GM12865 (cell line): ENCODE data around the gene EPHA4.

Experiments
- DNase-seq: peaks from one replicate; pipeline ENCODE4 v3.0.0; 2010; ENCODE audit warnings: low read depth
- H3K4me3 ChIP-seq: 2 replicates; pipeline ENCODE4 v1.5.1; 2011; ENCODE audit warnings: mild to moderate bottlenecking, low read depth, low read length, control low read depth
- TF ChIP-seq, protein P1 (sequence below): IDR thresholded peaks from 2 replicates; pipeline ENCODE4 v1.5.1; 2011; ENCODE audit warnings: low read length, control low read depth, low read depth, inconsistent platforms; ENCODE audit not compliant: insufficient read depth; ENCODE audit errors: missing control alignments

The EPHA4 gene

DNA sequence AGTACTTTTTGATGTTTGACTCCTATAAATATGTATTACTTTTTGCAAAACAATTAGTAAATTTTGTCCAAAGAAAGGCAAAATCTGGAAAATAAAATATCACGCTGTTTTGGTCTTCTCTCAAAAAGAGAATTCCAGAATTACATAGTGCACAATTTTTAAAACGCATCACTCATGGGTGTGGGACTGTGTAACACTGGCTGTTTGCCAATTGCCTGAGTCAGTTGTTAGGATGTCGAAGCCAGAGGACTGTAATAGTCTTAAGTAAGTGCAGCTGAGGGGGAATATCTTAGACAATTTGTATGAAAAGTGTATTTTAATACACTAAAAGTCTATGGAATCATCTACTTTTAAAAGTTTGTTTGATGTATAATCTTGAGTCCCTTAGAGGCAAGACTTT lies 24.1 kb upstream of the EPHA4 start:
- H3K4me3 ChIP-seq, result no peak overlapping the region
- no peak for DNase-seq
- TF ChIP-seq, protein P1, sequence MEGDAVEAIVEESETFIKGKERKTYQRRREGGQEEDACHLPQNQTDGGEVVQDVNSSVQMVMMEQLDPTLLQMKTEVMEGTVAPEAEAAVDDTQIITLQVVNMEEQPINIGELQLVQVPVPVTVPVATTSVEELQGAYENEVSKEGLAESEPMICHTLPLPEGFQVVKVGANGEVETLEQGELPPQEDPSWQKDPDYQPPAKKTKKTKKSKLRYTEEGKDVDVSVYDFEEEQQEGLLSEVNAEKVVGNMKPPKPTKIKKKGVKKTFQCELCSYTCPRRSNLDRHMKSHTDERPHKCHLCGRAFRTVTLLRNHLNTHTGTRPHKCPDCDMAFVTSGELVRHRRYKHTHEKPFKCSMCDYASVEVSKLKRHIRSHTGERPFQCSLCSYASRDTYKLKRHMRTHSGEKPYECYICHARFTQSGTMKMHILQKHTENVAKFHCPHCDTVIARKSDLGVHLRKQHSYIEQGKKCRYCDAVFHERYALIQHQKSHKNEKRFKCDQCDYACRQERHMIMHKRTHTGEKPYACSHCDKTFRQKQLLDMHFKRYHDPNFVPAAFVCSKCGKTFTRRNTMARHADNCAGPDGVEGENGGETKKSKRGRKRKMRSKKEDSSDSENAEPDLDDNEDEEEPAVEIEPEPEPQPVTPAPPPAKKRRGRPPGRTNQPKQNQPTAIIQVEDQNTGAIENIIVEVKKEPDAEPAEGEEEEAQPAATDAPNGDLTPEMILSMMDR, result no peak

DNA sequence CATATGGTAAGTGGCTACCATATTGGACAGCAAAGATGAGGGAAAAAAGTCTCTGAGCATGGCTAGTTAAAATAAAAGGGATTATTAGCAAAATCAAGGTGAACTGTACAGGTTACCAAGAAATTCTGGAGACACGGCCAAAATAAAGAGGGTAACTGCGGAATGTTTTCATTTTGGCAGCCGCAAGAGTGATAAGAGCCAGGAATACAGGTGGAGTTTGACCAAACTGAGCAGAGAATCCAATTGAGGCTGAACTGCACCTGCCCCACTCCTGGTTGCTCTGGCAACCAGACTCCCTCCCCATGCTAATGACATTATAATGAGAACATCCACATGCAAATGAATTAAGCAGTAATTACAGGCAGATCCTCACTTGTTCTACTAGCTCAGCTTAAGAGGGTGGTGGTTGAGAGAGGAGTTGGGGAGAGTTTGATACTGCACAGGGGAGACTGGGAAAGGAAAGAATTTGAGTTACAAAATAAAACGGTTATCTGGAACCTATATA lies 18.8 kb upstream of the EPHA4 start:
- no peak overlapping the region for H3K4me3 ChIP-seq
- TF ChIP-seq, protein P1, result no peak
- DNase-seq, result no peak

DNA sequence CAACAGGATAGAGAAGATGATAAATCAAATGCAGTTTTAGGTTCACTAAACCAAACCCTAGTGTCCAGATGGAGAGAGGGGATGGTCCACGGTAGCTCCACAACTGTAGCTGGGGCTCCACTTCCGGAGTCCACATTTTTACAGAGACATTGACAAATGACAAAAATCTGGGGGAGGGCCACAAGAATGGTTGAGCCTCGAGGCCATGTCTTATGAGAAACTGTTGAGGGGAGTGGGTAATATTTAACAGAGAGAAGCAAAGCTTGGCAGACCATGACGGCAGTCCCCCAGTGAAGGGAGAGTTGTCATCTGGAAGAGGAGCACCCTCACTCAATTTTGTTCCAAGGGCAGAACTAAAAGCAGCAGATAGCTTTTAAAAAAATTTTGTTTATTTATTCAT lies 17.6 kb upstream of the EPHA4 start:
- DNase-seq, result no peak
- no peak overlapping the region for H3K4me3 ChIP-seq
- TF ChIP-seq, protein P1, result no peak

GRCh38 chr2:221588306-221588985 lies 16.3 kb upstream of the EPHA4 start:
- TF ChIP-seq, protein P1, result no peak
- H3K4me3 ChIP-seq, result no peak overlapping the region
- no peak for DNase-seq

DNA sequence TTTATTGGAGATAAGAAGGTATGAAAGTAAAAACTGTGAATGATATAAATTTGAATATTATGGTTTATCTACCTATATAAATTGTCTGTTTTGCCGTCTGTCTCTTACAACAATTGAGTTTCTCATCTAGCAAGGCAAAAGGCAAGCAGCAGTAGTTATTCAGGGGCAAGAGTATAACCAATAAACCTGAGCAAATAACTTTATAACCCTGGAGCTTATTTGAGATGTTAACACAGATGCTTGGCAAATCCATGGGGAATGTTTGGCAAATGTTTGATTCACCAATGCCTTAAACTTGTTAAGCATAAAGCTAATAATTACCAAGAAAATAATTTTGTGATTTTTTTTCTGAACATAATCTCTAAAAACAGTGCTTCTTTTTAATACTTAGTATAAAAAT lies 9.9 kb upstream of the EPHA4 start:
- TF ChIP-seq, protein P1, result no peak
- DNase-seq, result no peak
- H3K4me3 ChIP-seq, result no peak overlapping the region

DNA sequence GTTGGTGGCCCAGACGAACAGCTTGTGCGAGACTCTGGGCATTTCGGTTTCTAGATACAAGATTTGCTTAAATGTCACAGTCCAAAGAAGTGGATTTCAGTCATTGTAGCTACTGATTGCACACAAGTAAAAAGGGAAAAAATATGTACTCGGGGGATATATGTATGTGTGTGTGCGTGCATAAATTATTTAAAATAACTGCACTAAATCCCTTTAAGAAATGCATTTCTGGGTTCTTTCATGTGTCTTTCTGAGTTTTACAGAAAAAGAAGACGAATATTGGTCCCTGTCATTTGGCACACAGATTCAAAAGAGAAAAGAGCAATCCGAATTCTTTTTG lies 2.1 kb upstream of the EPHA4 start:
- H3K4me3 ChIP-seq, result no peak overlapping the region
- no peak for DNase-seq
- TF ChIP-seq, protein P1, result no peak
